GM19238 (cell line): ENCODE results near the gene NDUFAF7.
"Not testable (repeated sequence)": the region's sequence is repeated elsewhere in the genome, so short reads cannot be mapped to it uniquely, and the experiment has no call there.

ENCODE experiments used
- DNase-seq: peaks from one replicate; pipeline ENCODE4 v3.0.0; 2011; ENCODE audit warnings: low spot score; ENCODE audit not compliant: insufficient read length

Gene NDUFAF7

GRCh38 chr2:37231241-37232130 is at the start of gene NDUFAF7, which contains the start of gene CEBPZ:
NDUFAF7 (plus strand) TSS chr2:37231658; CDS start chr2:37231706, 48 bp downstream.
CEBPZ (minus strand) TSS chr2:37231596; CDS start chr2:37231567, 29 bp downstream.
- peak; percentile 83 for DNase-seq

DNA sequence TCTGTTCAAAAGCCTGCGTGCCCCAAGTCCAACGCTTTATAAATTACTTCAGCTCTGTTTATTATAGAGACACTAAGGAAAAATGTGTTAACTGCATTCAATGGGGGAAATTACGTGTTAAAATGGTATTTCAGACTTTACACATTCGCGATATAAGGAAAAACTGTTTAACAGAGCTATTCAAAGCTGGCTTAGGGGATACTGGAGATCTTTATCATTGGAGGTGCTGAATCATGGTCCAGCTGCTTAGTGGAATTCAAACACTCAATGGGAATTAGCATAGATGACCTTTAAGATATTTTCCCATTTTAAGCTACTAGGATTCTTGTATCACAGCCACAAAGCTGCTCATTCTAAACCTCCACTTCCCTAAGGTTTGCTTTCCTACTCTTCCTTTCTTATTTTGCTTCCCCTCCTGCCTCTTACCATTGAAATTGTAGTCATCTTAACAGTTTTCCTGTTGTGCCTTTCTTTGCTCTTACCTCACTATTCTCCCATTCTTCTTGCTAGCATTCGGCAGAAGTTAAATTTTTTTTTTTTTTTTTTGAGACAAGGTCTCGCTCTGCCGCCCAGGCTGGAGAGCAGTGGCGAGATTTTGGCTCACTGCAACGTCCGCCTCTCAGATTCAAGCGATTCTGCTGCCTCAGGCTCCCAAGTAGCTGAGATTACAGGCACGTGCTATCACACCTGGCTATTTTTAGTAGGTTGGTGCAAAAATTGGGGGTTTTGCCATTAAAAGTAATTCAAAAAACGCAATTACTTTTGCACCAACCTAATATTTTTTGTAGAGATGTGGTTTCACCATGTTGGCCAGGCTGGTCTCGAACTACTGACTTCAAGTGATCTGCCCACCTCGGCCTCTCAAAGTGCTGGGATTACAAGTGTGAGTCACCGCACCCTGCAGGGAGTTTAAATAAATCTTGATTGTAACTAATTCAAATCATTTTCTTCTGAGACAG is 49.5 kb upstream of the NDUFAF7 start:
- DNase-seq, result no peak

DNA sequence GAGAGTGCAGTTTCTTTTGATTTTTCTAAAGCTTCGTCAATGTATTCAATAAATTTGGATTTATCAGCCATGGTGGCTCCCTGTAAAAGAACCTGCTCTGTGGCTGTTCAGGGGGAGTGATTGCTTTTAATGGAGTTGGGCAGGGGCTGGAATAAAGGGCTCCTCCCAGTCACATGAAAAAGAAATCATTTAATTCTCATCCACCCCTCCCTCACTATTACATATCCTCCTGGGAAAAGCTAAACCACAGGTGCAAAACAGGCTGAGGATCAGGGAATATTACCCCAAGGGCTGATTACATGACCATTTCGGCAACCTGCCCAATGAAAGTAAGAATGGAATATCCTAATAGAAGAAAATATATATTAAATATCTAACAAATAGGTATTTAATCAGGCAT is 42.9 kb upstream of the NDUFAF7 start, which contains the start of gene SULT6B1:
Gene SULT6B1 (minus strand): TSS at position 101 of the 400 bp plus-strand sequence. CDS start 30 bp downstream, at position 71.
- no peak for DNase-seq

DNA sequence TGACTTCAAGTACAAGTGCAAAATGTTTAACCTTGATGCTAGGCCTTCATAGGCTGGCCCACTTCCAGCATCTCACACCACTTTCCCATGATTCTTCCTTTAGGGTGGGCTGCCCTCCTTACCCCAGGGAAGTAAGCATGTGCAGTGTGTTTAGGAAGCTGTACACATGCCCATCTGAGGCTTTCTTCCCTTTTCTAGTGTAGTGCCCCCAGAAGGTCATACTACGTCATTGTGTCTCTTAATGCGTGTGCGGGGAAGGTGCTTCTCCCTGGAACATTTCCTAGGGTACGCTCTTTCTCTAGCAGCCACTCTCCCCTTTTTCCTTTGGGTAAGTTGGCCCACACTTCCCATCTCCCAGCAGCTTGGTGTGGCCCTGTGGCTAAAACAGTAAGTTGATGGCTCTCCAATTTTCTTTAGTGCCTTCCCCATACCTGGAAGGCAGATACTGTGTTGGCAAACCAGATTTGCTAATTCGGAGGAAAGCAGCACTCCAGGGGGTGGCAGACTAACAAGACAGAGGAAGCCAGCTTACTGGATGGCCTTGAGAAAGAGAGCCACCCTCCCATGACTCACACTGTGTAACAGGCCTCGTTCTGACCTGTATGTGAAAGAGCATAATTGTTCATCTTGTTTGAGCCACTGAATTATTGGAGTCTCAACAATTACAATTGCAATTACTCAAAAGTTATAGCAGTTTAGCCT is 41.9 kb upstream of the NDUFAF7 start:
- DNase-seq, result no peak

DNA sequence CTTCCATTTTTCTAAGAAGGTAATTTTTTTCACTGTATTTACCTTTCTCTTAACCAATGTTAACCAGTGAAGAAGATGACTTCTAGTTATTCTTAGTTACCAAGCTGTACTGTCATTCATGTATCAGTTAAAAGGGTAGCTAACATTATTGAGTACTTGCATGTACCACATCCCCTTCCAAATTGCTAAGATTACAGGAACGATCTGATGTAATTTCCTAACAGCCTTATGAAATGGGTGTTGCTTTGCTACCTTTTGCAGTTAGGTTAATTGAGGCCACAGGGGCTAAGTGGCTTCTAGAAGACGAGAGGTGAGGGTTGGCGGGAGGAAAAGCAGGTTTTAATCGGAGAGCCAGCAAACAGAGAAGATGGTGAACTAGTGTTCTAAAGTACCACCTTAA is 41.2 kb upstream of the NDUFAF7 start:
- no peak for DNase-seq

DNA sequence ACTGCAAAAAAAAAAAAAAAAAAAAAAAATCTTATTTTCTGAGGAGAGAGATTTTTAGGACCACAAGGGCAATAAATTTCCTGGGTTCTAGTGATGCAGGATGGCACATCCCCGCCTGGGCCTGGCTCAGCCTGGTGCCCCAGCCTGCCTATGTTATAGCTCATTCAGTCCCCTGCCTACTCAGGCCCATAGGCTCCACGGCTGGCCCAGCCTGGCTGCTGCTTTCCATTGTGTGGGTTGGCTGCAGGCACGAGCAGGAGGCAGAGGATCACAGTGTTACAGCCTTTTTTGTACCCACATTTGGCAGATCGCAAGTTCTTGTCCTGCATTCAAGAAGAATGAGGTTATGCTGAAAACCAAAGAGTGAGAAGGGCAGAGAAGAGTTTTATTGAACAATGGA is 40.2 kb upstream of the NDUFAF7 start:
- DNase-seq, result no peak

DNA sequence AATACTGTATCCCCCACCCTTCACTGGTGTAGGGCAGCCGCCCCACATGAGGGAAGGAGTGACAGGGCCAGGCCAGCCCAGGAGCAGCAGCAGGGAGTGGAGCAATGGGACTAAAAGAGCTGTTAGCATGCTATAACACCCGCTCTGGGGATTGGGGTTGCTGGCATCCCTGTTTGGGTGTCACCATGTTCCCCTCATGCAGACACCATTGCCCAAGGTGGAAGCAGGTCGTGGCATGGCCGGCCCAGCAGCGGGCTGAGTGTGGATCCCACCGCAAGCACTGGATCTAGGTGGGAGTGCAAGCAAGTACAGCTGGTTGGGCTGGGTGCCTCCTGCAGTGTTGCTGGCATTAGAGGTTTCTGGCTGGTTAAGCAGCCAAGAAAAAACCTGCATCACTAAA is 39.7 kb upstream of the NDUFAF7 start:
- no peak for DNase-seq

- no peak for DNase-seq
Measured at GRCh38 chr2:37192551-37192950, 38.9 kb upstream of the NDUFAF7 start.

- not testable (repeated sequence) for DNase-seq
Measured at GRCh38 chr2:37195862-37196319, 35.6 kb upstream of the NDUFAF7 start.

DNA sequence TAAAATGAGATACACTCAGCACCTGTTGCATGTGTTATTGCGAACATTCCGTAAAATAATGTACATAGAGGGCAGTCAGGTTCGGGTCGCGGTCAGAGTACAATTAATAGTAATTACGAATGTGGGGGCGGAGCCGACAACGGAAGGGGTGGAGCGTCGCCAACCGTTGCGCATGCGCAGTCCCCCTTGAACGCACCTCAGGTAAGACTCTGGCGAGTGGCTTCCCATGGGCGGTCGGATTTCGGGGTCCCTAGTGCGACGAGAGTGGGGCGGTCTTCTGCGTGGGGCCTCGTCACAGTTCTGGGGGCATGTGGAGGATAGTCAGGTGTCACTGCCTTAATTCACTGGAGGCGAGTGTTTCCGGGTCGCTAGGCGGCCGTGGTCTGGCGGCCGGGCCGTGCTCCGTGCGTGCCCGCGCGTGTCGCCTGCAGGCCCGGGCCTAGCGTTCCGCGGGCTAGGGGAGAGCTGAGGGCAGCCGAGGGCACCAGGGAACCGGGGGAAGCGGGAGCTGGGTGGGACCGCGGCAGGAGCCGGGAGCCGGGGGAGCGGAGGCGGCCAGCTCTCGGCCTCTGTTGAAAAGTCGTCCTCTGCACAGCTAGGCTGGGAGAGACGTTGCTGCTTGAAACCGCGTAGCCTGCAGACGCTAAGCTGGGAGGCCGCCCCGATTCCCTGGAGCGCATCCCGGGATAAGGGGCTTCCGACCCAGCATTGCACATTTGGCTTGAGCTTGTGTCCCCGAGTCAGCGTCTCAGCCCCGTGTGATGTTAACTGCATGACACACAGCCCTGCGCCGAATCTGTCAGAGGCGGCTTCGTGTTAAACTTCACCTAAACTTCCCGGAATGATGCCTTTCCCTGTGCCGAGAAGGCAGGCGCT is 34.9 kb upstream of the NDUFAF7 start, which contains the start of gene CEBPZOS:
Gene CEBPZOS (plus strand): TSS at position 177 of the 876 bp plus-strand sequence. CDS start 3,209 bp downstream, outside the sequence.
- peak; percentile 76 for DNase-seq

GRCh38 chr2:37198681-37199065 is 32.8 kb upstream of the NDUFAF7 start:
- no peak for DNase-seq

DNA sequence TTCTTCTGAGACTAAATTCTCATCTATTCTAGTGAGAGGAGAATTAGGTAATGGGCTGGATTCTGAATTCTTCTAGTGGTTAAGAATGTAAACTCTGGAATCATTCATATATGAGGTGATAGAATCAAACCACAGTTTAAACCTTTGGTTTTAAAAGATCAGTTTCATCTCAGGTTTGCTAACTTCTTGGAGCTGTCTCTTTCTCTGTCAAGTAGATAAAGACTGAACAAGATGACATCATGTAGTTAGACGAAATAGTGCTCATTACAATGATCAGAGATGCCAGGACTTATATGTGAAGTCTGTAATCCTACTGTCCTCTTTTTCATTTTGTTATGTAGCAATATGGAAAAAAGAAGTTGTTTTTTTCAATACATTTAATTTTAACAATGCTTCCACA is 30.2 kb upstream of the NDUFAF7 start:
- no peak for DNase-seq

DNA sequence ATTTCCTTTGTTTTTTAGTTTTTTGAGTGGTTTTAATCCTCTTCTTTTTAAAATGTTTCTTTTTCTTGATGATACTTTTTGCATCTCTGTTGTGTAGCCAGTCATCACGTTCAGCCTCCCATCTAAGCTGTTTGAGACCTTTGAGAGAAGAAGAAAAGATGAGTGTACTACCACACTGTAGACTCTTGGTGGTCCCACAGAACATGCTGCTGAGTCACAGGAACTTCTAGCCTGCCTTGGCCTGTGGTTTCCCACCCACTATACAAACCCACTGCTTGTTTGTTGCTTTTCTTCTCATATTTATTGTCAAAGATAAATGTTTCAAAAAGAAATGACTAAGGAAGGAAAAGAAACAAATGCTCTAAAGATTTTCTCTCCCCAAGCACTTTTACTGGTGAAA is 29.7 kb upstream of the NDUFAF7 start:
- DNase-seq, result no peak

GRCh38 chr2:37203708-37204107 is 27.8 kb upstream of the NDUFAF7 start:
- no peak for DNase-seq

GRCh38 chr2:37205071-37205661 is 26.3 kb upstream of the NDUFAF7 start:
- not testable (repeated sequence) for DNase-seq

DNA sequence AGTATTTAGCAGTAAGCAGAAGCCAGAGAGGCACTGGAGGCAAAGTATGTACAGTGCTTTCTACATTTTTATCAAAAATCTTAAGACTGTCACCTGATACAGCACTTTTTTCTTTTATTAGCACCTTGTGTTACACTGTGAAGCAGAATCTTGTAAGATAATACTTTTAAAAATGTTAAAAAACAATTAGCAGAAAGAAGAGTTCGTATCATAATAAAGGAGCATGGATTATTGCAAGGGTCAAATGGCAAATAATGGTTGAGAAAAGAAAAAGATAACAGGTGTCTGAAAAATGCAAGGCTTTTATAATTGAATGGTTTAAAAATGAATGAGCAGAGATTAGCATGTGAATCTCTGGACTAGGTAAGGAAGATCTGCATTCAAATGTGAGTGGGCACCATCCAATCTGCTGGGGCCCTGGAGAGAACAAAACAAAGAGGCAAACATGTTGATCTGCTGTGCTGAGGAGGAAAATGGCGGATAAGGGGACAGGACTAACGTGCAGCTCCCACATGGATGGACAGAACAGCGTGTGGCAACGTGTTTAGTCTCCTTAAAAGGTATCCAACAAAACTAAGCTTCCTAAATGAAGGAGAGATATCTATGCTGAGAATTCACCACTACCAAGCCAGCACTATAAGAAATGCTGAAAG is 25.6 kb upstream of the NDUFAF7 start:
- no peak for DNase-seq

GRCh38 chr2:37206760-37207159 is 24.7 kb upstream of the NDUFAF7 start:
- DNase-seq, result not testable (repeated sequence)

GRCh38 chr2:37211212-37211611 is 20.2 kb upstream of the NDUFAF7 start:
- no peak for DNase-seq

GRCh38 chr2:37211939-37212338 is 19.5 kb upstream of the NDUFAF7 start:
- DNase-seq, result no peak
